Measurements from ENCODE around the gene LLGL1.
A peak's percentile ranks its signal among the peaks of the same experiment; 100 is the strongest.

DNA sequence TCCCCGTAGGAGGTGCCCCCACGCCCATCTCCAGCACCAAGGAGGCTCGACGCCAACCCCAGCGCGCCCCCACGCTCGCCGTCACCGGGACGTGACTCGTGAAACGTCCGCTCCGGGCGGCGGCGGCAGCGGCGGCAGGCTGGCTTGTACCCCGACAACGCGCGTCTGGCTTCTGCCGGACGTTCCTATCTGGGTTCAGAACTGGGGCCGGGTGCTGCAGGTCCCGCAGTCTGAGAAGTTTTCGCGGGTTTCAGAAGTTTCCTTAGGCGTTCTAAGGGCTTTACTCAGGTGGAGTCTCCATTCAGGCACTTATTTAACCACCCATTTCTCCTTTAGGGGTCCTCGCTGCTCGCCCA is 42.5 kb upstream of the LLGL1 start:
- peak; percentile 66 for TF ChIP-seq POLR2AphosphoS5 (IDR thresholded peaks at IDR 0.05; ENCODE audit: low read depth, low read length)
- TF ChIP-seq CTCF (IDR thresholded peaks at IDR 0.05 in 2 of 3, conservative IDR thresholded peaks at IDR 0.05 in 1 of 3; ENCODE audit: borderline replicate concordance in 1 of 3, insufficient read depth in 1 of 3, low read depth in 2 of 3, low read length in 2 of 3) = no peak
- TF ChIP-seq REST (IDR thresholded peaks at IDR 0.05; ENCODE audit: low read depth) = no peak
- TF ChIP-seq EZH2phosphoT487 (IDR thresholded peaks at IDR 0.05; ENCODE audit: borderline replicate concordance) = no peak
- TF ChIP-seq SRF (IDR thresholded peaks at IDR 0.05; ENCODE audit: low read depth) = no peak
- TF ChIP-seq CEBPB (IDR thresholded peaks at IDR 0.05; ENCODE audit: low read depth) = no peak
- TF ChIP-seq SIN3A (IDR thresholded peaks at IDR 0.05; ENCODE audit: low read depth) = 0 out of 2 replicates have a peak, but pooled peaks have one; percentile 26
- no peak for TF ChIP-seq ZNF274 (IDR thresholded peaks at IDR 0.05; ENCODE audit: low read depth, low read length)
- no peak for TF ChIP-seq ATF3 (IDR thresholded peaks at IDR 0.05)
- TF ChIP-seq MAX (IDR thresholded peaks at IDR 0.05) = peak; percentile 87
- TF ChIP-seq EZH2 (IDR thresholded peaks at IDR 0.05) = no peak
- TF ChIP-seq TCF7L2 (IDR thresholded peaks at IDR 0.05; ENCODE audit: borderline replicate concordance, extremely low read depth, insufficient read depth, insufficient read length) = no peak
- no peak for TF ChIP-seq JUND (IDR thresholded peaks at IDR 0.05)
- TF ChIP-seq POLR2A (IDR thresholded peaks at IDR 0.05; ENCODE audit: borderline replicate concordance, extremely low read depth, insufficient read depth, insufficient read length) = peak; percentile 62
